Esophagus muscularis mucosa (tissue), 4 donors: ENCODE data around the gene GRK3. TPM values are rescaled to one million over a fixed set of nuclear protein-coding genes. Genes with fewer than 3 reads are reported as not detected.
A peak's percentile ranks its signal among the peaks of the same experiment; 100 is the strongest.
"Not testable (repeated sequence)": the region's sequence is repeated elsewhere in the genome, so short reads cannot be mapped to it uniquely, and the experiment has no call there.

Experiments
- DNase-seq: peaks from one replicate; pipeline ENCODE4 v3.0.0-alpha.2; 2017; ENCODE audit errors: extremely low spot score
- H3K27ac ChIP-seq, 4 donors: fragments of 200-600 bp; sonication (generic); replicated peaks in 1 of 4; 1 replicate in 3 of 4; 2 replicates in 1 of 4; pipeline ENCODE4 v1.5.1; 2016 to 2019; ENCODE audit warnings: mild to moderate bottlenecking in 1 of 4
- H3K27me3 ChIP-seq, 4 donors: fragments of 200-600 bp; sonication (generic); one replicate each; pipeline versions ENCODE4 v1.5.1 to v1.6.0; 2016 to 2019
- H3K36me3 ChIP-seq, 4 donors: fragments of 200-600 bp; sonication (generic); one replicate each; pipeline ENCODE4 v1.5.1; 2016 to 2019
- H3K4me1 ChIP-seq, 4 donors: fragments of 200-600 bp; sonication (generic); one replicate each; pipeline ENCODE4 v1.5.1; 2016 to 2019
- H3K4me3 ChIP-seq, 4 donors: fragments of 200-600 bp; sonication (generic); 1 replicate in 2 of 4; 2 replicates in 2 of 4; pipeline ENCODE4 v1.5.1; 2016 to 2019; ENCODE audit warnings: mild to moderate bottlenecking in 4 of 4, moderate library complexity in 1 of 4
- H3K9me3 ChIP-seq, 4 donors: fragments of 200-600 bp; sonication (generic); 1 replicate in 3 of 4; 2 replicates in 1 of 4; pipeline ENCODE4 v1.5.1; 2016 to 2019
- EP300 ChIP-seq: sonication (generic); formaldehyde crosslinking; IDR thresholded peaks from one replicate; pipeline ENCODE4 v1.6.1; 2017; ENCODE audit warnings: antibody characterized with exemption
- POLR2A ChIP-seq: fragments of 450-650 bp; IDR thresholded peaks from one replicate; pipeline ENCODE4 v1.6.1; 2017; ENCODE audit warnings: antibody characterized with exemption, moderate library complexity, mild to moderate bottlenecking, low read depth
- POLR2AphosphoS5 ChIP-seq, 2 donors: sonication (generic); formaldehyde crosslinking; IDR thresholded peaks; one replicate each; pipeline ENCODE4 v1.6.1; 2017; ENCODE audit warnings: antibody characterized with exemption in 2 of 2
- WGBS: methylation state at CpG from one replicate; pipeline ENCODE4 v1.1.5; 2018; 5-methylcytosine and 5-hydroxymethylcytosine counted together
- intact Hi-C: fragments of 100-400 bp; cut with DNase I; formaldehyde crosslinking; loops from one replicate; pipeline ENCODE4 v1.15.1; 2023
- total RNA-seq, 4 donors: library from RNA; depleted of rRNA; stranded (reverse); fragments of >200 nt; gene quantifications; one replicate each; pipeline versions ENCODE4 v1.1.0 to v1.2.1, GENCODE V29; 2016
- TF ChIP-seq, protein P1 (sequence below), 3 experiments: fragments of 200-600 bp in 2 of 3; fragments of 450-650 bp in 1 of 3; sonication (generic) in 2 of 3; IDR thresholded peaks; one replicate each; pipeline ENCODE4 v1.5.1; 2017 to 2019; ENCODE audit warnings: antibody characterized with exemption in 3 of 3, mild to moderate bottlenecking in 2 of 3, moderate library complexity in 1 of 3

Gene GRK3
- total RNA-seq, 4 donors from 2014 or later = 2.5 to 5.8 (median 4.6) TPM

DNA sequence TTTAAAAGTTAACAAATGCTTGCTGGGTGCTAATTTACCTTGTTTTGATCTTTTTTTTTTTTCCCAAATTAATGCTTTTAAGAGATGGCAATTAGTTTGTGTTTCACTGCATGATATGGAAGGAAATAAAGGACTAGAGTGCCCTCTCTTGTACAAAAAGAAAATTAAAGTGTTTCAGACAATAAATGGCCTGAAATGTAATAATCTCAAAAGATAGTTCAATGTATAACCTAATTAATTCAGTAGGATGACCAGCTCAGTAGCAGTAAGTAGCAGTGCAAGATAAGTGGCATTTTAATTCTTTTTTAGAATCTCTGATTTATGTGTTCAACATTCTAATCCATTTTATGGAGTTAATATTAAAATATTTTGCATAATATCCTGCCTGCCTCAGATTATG, 137.6 kb downstream of the GRK3 start:
- TF ChIP-seq POLR2AphosphoS5 (IDR thresholded peaks at IDR 0.05) (no peak), POLR2A (no peak)
- TF ChIP-seq, protein P1, sequence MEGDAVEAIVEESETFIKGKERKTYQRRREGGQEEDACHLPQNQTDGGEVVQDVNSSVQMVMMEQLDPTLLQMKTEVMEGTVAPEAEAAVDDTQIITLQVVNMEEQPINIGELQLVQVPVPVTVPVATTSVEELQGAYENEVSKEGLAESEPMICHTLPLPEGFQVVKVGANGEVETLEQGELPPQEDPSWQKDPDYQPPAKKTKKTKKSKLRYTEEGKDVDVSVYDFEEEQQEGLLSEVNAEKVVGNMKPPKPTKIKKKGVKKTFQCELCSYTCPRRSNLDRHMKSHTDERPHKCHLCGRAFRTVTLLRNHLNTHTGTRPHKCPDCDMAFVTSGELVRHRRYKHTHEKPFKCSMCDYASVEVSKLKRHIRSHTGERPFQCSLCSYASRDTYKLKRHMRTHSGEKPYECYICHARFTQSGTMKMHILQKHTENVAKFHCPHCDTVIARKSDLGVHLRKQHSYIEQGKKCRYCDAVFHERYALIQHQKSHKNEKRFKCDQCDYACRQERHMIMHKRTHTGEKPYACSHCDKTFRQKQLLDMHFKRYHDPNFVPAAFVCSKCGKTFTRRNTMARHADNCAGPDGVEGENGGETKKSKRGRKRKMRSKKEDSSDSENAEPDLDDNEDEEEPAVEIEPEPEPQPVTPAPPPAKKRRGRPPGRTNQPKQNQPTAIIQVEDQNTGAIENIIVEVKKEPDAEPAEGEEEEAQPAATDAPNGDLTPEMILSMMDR (IDR thresholded peaks at IDR 0.05) = peak; percentile 48 to 59 (median 48)
- H3K36me3 ChIP-seq = no peaks in the 10 kb centered on the region
- H3K4me3 ChIP-seq = no peak overlapping the region
- H3K27ac ChIP-seq = no peak overlapping the region
- no peak for DNase-seq
- peaks cover 10 to 16% (median 14%) of the 10 kb centered on the region in 4 donors for H3K4me1 ChIP-seq
- no peaks in the 10 kb centered on the region for H3K9me3 ChIP-seq
- H3K27me3 ChIP-seq = no peaks in the 10 kb centered on the region
- intact Hi-C loops = loop anchor here (5.0 kb wide), 1 partner anchor 240 kb away; no protein-coding TSS in a partner anchor

DNA sequence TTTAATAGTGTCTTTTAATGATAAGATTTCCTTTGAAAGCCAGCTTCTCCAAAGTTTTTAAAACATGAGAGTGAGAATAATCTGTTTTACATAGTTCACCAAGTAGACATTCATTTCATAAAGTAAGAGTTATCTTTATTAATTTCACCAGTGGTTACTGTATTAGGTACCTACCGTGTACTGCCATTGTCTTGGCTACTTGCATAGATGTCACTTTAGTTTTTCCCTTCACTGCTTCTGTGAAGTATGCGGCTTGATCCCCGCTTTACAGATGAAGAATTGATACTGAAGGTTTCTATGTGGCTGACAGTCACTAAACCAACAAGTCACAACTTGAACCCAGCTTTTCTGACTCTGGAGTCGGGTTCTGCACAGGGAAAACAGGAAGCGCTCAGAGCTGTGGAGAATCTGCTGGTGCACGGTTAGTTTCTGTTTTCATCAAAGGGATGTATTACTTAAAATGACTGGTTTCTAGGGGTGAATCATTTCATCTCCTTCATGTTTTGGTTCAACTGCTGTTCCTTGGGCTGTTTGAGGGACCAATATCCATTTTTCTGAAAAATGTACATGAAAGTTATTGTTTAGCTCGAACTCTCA, 138.2 kb downstream of the GRK3 start:
- Histone ChIP-seq H3K36me3 (peaks cover 0 to 5% (median 0%) of the 10 kb centered on the region in 4 donors), H3K4me1 (peaks cover 10 to 16% (median 14%) of the 10 kb centered on the region in 4 donors), H3K27ac (no peak overlapping the region), H3K27me3 (no peaks in the 10 kb centered on the region), H3K4me3 (no peak overlapping the region), H3K9me3 (no peaks in the 10 kb centered on the region)
- no peak for DNase-seq
- WGBS = 87% methylated on average over 7 of the region's 7 CpGs
- intact Hi-C loops = loop anchor here (5.0 kb wide), 1 partner anchor 240 kb away; no protein-coding TSS in a partner anchor
- TF ChIP-seq POLR2A = no peak
- TF ChIP-seq, protein P1 (IDR thresholded peaks at IDR 0.05) = no peak
- no peak for TF ChIP-seq POLR2AphosphoS5 (IDR thresholded peaks at IDR 0.05)
- TF ChIP-seq EP300 = no peak

DNA sequence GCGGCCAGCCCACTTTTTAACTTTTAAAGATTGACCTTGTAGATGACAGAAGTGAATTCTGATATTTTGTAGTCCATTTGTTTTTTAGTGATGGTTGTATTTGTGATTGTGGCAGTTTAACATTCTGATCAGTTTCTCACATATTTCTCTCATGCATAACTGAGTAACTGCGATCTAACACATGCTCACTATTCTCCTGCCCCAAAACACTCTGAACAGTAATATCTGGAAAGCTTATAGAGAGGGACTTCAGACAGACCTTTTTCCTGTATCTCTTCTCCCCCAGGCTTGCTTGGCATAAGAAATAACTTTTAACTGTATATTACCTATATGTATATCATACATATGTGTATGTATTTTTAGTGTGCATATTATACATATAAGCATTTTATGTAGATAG, 140.2 kb downstream of the GRK3 start:
- no peaks in the 10 kb centered on the region for H3K9me3 ChIP-seq
- 92% methylated on average over 2 of the region's 2 CpGs for WGBS
- peaks cover 10 to 16% (median 14%) of the 10 kb centered on the region in 4 donors for H3K4me1 ChIP-seq
- no peak overlapping the region for H3K4me3 ChIP-seq
- no peaks in the 10 kb centered on the region for H3K27me3 ChIP-seq
- intact Hi-C loops = loop anchor here (5.0 kb wide), 1 partner anchor 242 kb away; no protein-coding TSS in a partner anchor
- peaks cover 0 to 14% (median 2%) of the 10 kb centered on the region in 4 donors for H3K36me3 ChIP-seq
- H3K27ac ChIP-seq = no peak overlapping the region
- TF ChIP-seq POLR2AphosphoS5 (IDR thresholded peaks at IDR 0.05) (no peak), EP300 (no peak), POLR2A (no peak)
- TF ChIP-seq, protein P1 (IDR thresholded peaks at IDR 0.05) = no peak
- DNase-seq = no peak

DNA sequence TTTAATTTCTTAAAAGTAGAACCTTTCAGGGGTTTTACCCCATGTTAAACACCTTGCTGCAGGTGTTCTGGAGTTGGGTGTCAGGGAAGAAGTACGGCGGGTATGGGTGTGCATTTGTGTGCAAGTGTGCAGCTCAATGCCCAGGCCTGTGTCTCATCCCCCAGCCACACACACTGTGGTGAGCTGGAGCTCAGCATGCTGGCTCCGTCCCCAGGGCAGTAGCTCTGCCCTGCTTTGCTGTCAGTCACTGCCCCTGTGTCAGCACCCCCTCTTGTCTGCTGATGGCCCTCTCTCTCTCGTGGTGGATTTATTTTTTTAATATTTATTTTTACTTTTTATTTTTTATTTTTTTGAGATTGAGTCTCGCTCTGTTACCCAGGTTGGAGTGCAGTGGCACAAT, 141.7 kb downstream of the GRK3 start:
- H3K4me3 ChIP-seq = no peak overlapping the region
- H3K27ac ChIP-seq = no peak overlapping the region
- intact Hi-C loops = no loop called here
- TF ChIP-seq, protein P1 (IDR thresholded peaks at IDR 0.05) = no peak
- no peaks in the 10 kb centered on the region for H3K27me3 ChIP-seq
- H3K4me1 ChIP-seq = peaks cover 6 to 7% (median 7%) of the 10 kb centered on the region in 4 donors
- H3K9me3 ChIP-seq = no peaks in the 10 kb centered on the region
- 91% methylated on average over 5 of the region's 5 CpGs for WGBS
- H3K36me3 ChIP-seq = peaks cover 0 to 15% (median 2%) of the 10 kb centered on the region in 4 donors
- no peak for DNase-seq

DNA sequence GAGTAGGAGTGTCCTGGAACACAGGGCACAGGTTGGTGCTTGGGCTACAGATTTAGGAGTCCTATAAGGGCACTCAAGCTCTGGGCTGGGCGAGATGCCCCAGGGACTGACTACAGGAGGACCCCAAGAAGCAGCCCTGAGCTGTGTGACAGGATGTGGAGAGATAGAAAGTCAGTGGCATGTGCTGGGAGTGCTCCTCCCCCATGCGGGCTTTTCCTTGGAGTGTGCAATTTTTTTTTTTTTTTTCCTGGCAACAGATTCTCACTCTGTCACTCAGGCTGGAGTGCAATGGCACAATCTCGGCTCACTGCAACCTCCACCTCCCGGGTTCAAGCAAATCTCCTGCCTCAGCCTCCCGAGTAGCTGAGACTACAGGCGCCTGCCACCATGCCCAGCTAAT, 144.0 kb downstream of the GRK3 start:
- H3K27ac ChIP-seq, intact Hi-C loops, H3K4me3 ChIP-seq, H3K9me3 ChIP-seq, H3K4me1 ChIP-seq, DNase-seq, H3K27me3 ChIP-seq: not testable (repeated sequence)
- WGBS = 82% methylated on average over 5 of the region's 6 CpGs
- H3K36me3 ChIP-seq = peaks cover 0 to 20% (median 2%) of the 10 kb centered on the region in 4 donors
